Esophagus (tissue), 2 donors: Measurements from ENCODE around the gene LMAN2L. TPM values are rescaled to one million over a fixed set of nuclear protein-coding genes. Genes with fewer than 3 reads are reported as not detected.

ENCODE experiments used
- H3K27ac ChIP-seq, 2 donors: one replicate each; pipeline ENCODE4 v1.5.1; 2013; ENCODE audit warnings: low read depth in 2 of 2, mild to moderate bottlenecking in 2 of 2, inconsistent platforms in 1 of 2, low read length in 1 of 2, moderate library complexity in 1 of 2
- H3K27me3 ChIP-seq, 2 donors: one replicate each; pipeline ENCODE4 v1.6.1; 2013; ENCODE audit warnings: low read length in 2 of 2, control low read depth in 1 of 2, mild to moderate bottlenecking in 1 of 2; ENCODE audit not compliant: insufficient read depth in 2 of 2, control insufficient read depth in 1 of 2
- H3K36me3 ChIP-seq, 2 donors: one replicate each; pipeline ENCODE4 v1.6.1; 2013; ENCODE audit warnings: low read length in 1 of 2; ENCODE audit not compliant: control insufficient read depth in 2 of 2, insufficient read depth in 2 of 2
- H3K4me1 ChIP-seq, 2 donors: one replicate each; pipeline ENCODE4 v1.6.1; 2013; ENCODE audit warnings: low read length in 1 of 2; ENCODE audit not compliant: control insufficient read depth in 2 of 2, insufficient read depth in 2 of 2
- H3K4me3 ChIP-seq, 2 donors: one replicate each; pipeline ENCODE4 v1.5.1; 2013; ENCODE audit warnings: low read length in 2 of 2, mild to moderate bottlenecking in 2 of 2, low read depth in 1 of 2, moderate library complexity in 1 of 2
- H3K9me3 ChIP-seq, 2 donors: one replicate each; pipeline ENCODE4 v1.6.1; 2013; ENCODE audit warnings: mild to moderate bottlenecking in 2 of 2, low read depth in 1 of 2, low read length in 1 of 2, moderate library complexity in 1 of 2; ENCODE audit not compliant: control insufficient read depth in 2 of 2, insufficient read depth in 1 of 2
- WGBS, 2 donors: extraction: QIAGEN DNeasy Blood & Tissue Kit; methylation state at CpG; one replicate each; pipeline ENCODE4 v1.1.7; 2013; 5-methylcytosine and 5-hydroxymethylcytosine counted together
- polyA plus RNA-seq, 2 donors: library from polyadenylated mRNA; stranded (reverse); fragments of 200-250 nt; gene quantifications; one replicate each; pipeline ENCODE4 v1.2.3, GENCODE V29; 2013
- donor health status: healthy with polysubstance abuse.
- donor health status: Bipolar disorder and iron deficiency.

Gene LMAN2L
- polyA plus RNA-seq, 2 donors = 5.3 to 6.2 TPM

DNA sequence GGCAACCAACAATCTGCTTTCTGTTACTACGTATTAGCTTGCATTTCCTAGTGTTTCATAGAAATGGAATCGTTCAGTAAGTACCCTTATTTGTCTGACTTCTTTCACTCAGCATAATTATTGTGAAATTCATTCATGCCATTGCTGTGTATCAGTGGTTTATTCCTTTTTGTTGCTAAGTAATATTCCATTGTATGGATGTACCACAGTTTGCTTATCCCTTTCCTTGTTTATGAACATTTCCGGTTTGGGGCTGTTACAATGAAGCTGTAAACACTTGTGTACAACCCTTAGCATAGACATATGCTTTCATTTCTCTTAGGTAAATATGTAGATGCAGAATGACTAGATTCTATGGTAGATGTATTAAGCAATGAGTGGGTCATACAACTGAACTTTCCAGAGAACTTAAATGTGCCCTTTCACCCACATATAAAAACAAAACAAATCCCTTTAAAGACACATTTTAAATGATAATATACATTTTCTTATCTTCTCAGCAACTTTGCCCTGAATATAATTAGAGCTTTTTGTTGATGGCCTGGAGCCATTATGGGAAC lies 75.4 kb downstream of the LMAN2L start:
- H3K4me3 ChIP-seq = no peak overlapping the region
- peaks cover 0 to 3% of the 10 kb centered on the region in 2 donors for H3K4me1 ChIP-seq
- H3K27me3 ChIP-seq = no peaks in the 10 kb centered on the region
- no peak overlapping the region for H3K27ac ChIP-seq
- 91 to 93% methylated on average over 3 of the region's 3 CpGs for WGBS, 2 donors
- no peaks in the 10 kb centered on the region for H3K9me3 ChIP-seq
- no peaks in the 10 kb centered on the region for H3K36me3 ChIP-seq

DNA sequence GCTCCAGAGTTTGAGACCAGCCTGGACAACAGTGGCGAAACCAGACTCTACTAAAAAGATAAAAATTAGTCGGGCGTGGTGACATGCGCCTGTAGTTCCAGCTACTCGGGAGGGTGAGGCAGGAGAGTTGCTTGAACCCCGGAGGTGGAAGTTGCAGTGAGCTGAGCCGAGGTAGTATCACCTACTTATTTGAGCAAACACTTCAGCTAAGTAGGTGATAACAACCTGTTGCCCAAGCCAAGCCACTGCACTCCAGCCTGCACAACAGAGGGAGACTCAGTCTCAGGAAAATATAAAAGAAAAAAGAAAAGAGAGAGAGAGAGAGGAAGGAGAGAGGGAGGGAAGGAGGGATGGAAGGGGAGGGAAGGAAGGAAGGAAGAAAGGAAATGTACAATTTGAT lies 76.0 kb downstream of the LMAN2L start:
- Histone ChIP-seq H3K27me3 (no peaks in the 10 kb centered on the region), H3K36me3 (no peaks in the 10 kb centered on the region), H3K4me1 (peaks cover 0 to 3% of the 10 kb centered on the region in 2 donors), H3K9me3 (no peaks in the 10 kb centered on the region), H3K27ac (no peak overlapping the region), H3K4me3 (no peak overlapping the region)
- 72 to 76% methylated on average over 7 of the region's 7 CpGs for WGBS, 2 donors

DNA sequence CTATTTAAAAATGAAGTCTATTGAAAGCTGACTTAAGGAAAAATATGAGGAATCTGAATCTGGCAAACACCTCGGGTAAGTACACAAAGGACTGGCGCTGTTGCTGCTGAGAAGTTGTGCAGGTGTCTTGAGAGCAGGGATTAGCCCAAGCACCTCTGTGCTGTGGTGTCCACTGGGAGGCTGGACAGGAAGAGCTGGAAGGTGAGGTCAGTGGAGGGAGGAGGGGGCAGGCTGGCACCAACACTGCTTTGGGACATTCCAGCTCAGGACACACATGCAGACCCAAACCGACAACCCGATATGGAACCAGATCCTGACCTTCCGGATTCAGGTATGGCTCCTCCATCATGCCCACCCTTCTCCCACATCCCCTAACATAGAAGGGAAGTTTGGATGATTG lies 76.7 kb downstream of the LMAN2L start:
- no peak overlapping the region for H3K27ac ChIP-seq
- H3K36me3 ChIP-seq = no peaks in the 10 kb centered on the region
- peaks cover 0 to 3% of the 10 kb centered on the region in 2 donors for H3K4me1 ChIP-seq
- no peaks in the 10 kb centered on the region for H3K27me3 ChIP-seq
- 60 to 73% methylated on average over 5 of the region's 5 CpGs for WGBS, 2 donors
- H3K9me3 ChIP-seq = no peaks in the 10 kb centered on the region
- no peak overlapping the region for H3K4me3 ChIP-seq

DNA sequence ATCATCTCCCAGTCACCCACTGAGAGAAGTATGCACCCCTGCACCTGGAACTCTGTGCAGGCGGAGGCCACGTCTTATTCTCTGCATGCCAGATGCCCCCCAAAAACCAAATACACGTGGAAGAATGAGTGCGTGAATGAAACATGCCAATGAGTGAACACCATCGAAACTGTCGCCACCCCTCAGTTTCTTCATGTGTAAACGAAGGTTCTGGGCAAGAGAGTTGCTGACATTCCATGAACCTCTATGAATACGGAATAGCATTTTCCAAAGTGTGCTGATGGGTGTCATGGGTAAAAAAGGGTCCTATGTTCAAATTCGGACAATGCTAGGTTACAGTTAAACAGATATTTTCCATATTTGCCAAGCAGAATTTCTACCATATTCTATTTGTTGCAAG lies 77.5 kb downstream of the LMAN2L start:
- no peak overlapping the region for H3K27ac ChIP-seq
- no peak overlapping the region for H3K4me3 ChIP-seq
- WGBS, 2 donors = 91% methylated on average over 9 of the region's 9 CpGs
- peaks cover 0 to 3% of the 10 kb centered on the region in 2 donors for H3K4me1 ChIP-seq
- no peaks in the 10 kb centered on the region for H3K36me3 ChIP-seq
- no peaks in the 10 kb centered on the region for H3K27me3 ChIP-seq
- H3K9me3 ChIP-seq = no peaks in the 10 kb centered on the region

DNA sequence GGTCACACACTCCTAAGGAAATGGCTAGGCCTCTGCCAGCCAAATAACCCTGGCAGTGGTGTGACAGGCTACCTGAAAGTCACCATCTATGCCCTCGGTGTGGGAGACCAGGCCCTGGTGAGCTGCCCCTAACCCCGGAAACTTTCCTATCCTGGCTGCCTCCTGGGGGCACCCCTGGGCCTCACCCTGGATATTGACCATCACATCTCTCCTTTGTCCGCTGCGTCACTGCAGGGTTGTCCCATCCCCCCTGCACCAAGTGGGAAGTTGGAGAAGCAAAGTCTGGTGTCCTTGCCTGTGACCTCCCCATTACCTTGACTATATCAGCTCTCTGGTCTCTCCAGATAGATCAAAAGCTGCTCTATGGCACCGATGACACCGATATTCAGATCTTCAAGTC lies 78.5 kb downstream of the LMAN2L start:
- Histone ChIP-seq H3K4me1 (peaks cover 0 to 3% of the 10 kb centered on the region in 2 donors), H3K27me3 (no peaks in the 10 kb centered on the region), H3K4me3 (no peak overlapping the region), H3K36me3 (no peaks in the 10 kb centered on the region), H3K9me3 (no peaks in the 10 kb centered on the region), H3K27ac (no peak overlapping the region)
- WGBS, 2 donors = 89 to 94% methylated on average over 6 of the region's 6 CpGs

DNA sequence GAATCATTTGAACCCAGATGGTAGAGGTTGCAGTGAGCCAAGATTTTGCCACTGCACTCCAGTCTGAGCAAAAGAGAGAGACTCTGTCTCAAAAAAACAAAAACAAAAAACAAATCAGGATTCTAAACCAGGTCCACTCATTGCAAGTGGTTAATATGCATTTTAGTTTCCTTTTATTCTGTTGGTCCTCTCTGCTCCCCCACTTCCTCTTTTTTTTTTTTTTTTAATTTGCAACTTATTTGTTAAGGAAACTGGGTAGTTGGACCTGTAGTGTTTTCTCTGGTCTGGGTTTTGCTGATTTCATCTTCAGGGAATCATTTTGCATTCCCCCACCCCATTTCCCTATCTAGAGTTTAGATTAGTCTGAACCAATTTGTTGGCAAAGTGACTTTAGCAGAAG lies 83.3 kb downstream of the LMAN2L start:
- no peaks in the 10 kb centered on the region for H3K9me3 ChIP-seq
- H3K4me1 ChIP-seq = no peaks in the 10 kb centered on the region
- no peak overlapping the region for H3K4me3 ChIP-seq
- H3K27ac ChIP-seq = no peak overlapping the region
- no peaks in the 10 kb centered on the region for H3K36me3 ChIP-seq
- H3K27me3 ChIP-seq = no peaks in the 10 kb centered on the region

Other genes with a start within 250 kb of the LMAN2L start
- gene NEURL3, start 234.7 kb downstream of the LMAN2L start, polyA plus RNA-seq = under 1 TPM in 1 of 2 donors, not detected in 1; 0.06 TPM
- gene ARID5A, start 203.3 kb downstream of the LMAN2L start, polyA plus RNA-seq = 1 to 10 TPM; 8.0 to 9.7 TPM
- gene KANSL3, start 101.8 kb downstream of the LMAN2L start, polyA plus RNA-seq = 10 to 100 TPM; 11.9 to 17.2 TPM
- gene FER1L5, start 97.3 kb downstream of the LMAN2L start, polyA plus RNA-seq = under 1 TPM; 0.02 to 0.20 TPM
- 1 to 10 TPM; 3.2 to 5.0 TPM for gene CNNM4, start 20.8 kb upstream of the LMAN2L start, polyA plus RNA-seq
- 1 to 10 TPM; 3.8 to 3.9 TPM for gene CNNM3, start 76.2 kb upstream of the LMAN2L start, polyA plus RNA-seq
- 1 to 10 TPM; 1.2 to 5.0 TPM for gene ANKRD23, start 104.0 kb upstream of the LMAN2L start, polyA plus RNA-seq
- gene ANKRD39, start 118.0 kb upstream of the LMAN2L start, polyA plus RNA-seq = 10 to 100 TPM; 11.9 to 12.2 TPM
- gene SEMA4C, start 130.0 kb upstream of the LMAN2L start, polyA plus RNA-seq = 10 to 100 TPM; 13.1 to 14.2 TPM
- gene FAM178B, start 246.5 kb upstream of the LMAN2L start, polyA plus RNA-seq = under 1 TPM; 0.55 to 0.92 TPM